ENCODE measurements around the gene DTD2.
"Not testable (repeated sequence)": the region's sequence is repeated elsewhere in the genome, so short reads cannot be mapped to it uniquely, and the experiment has no call there.

Gene DTD2

DNA sequence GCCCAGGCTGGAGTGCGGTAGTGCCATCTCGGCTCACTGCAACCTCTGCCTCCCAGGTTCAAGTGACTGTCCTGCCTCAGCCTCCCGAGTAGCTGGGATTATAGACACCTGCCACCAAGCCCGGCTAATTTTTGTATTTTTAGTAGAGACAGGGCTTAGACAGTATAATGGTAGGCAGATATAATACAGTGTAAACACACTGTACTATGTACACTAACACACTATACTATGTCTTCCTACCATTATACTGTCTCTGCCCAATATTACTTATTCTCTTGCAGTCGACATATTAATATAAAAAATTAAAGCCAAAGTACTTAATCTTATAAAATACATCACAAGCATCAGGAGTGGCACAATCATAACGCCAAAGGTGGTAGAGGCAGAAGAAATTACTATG, 15.0 kb downstream of the DTD2 start:
- DNase-seq (ENCODE audit: low read depth in 4 of 4, low spot score in 1 of 4): no peak

GRCh38 chr14:31441273-31442111, 15.8 kb downstream of the DTD2 start:
- no peak for DNase-seq (ENCODE audit: low read depth in 4 of 4, low spot score in 1 of 4)

DNA sequence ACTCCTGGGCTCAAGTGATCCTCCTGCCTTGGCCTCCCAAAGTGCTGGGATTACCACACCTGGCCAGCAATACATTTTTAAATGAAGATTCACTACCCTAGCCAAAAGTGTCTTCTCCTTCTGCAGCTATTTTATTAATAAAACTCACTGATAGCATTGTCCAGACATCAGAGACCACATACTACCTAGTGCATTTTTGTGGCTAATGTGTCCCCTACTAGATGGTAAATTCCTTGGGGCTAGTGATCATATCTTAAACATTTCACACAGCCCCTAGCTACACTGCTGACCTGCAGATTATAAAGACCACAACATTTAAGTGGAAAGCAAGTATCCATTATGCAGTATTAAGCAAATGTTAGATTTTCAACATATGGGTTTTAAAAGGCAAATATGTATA, 17.0 kb downstream of the DTD2 start:
- no peak for DNase-seq (ENCODE audit: low read depth in 4 of 4, low spot score in 1 of 4)

DNA sequence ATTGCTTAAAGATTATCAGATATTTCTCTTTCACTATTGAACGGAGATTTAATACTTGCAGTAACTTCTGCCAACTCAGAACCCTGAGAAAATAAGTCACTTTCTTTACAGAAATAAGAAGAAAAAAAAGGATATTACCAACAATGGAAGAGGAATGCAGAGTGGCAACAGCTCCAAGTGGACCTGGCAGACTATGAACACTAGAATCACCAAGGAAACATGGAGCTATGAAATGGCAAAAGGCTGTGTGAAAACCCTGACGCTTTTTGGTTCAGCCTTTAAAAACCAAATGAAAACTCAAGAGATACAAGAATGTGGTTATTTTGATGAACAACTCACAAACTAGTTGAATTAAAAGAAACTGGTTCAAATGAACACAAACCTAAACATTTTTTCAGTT, 17.7 kb downstream of the DTD2 start:
- DNase-seq (ENCODE audit: low read depth in 4 of 4, low spot score in 1 of 4): no peak

- not testable (repeated sequence) for DNase-seq (ENCODE audit: low read depth in 4 of 4, low spot score in 1 of 4)
Observed at GRCh38 chr14:31437045-31437691, 20.1 kb downstream of the DTD2 start.

- DNase-seq (ENCODE audit: low read depth in 4 of 4, low spot score in 1 of 4): no peak
Observed at GRCh38 chr14:31435276-31435675, 22.0 kb downstream of the DTD2 start.

DNA sequence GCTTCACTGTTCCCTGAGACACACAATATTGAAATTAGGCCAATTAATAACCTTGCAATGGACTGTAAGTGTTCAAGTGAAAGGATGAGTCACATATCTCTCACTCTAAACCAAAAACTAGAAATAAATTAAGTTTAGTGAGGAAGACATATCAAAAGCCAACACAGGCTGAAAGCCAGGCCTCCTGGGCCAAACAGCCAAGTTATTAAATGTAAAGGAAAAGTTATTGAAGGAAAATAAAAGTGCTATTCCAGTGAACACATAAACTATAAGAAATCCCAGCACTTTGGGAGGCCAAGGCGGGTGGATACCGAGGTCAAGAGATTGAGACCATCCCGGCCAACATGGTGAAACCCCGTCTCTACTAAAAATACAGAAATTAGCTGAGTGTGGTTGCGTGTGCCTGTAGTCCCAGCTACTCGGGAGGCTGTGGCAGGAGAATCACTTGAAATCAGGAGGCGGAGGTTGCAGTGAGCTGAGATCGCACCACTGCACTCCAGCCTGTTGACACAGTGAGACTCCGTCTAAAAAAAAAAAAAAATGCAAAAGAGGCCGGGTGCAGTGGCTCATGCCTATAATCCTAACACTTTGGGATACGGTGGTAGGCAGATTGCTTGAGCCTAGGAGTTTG, 26.6 kb downstream of the DTD2 start:
- no peak for DNase-seq (ENCODE audit: low read depth in 4 of 4, low spot score in 1 of 4)

DNA sequence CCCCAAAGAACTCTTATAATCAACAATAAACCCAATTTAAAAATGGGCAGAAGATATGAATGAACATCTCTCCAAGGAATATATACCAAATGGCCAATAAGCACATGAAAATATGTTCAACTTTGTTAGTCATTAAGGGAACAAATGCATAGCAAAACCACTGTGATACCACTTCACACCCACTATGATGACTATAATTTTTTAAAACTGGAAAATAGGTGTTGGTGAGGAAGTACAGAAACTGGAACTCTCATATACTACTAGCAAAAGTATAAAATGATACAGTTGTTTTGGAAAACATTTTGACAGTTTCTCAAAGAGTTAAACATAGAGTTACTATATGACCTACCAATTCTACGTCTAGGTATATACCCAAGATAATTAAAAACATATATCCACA, 27.5 kb downstream of the DTD2 start:
- no peak for DNase-seq (ENCODE audit: low read depth in 4 of 4, low spot score in 1 of 4)

DNA sequence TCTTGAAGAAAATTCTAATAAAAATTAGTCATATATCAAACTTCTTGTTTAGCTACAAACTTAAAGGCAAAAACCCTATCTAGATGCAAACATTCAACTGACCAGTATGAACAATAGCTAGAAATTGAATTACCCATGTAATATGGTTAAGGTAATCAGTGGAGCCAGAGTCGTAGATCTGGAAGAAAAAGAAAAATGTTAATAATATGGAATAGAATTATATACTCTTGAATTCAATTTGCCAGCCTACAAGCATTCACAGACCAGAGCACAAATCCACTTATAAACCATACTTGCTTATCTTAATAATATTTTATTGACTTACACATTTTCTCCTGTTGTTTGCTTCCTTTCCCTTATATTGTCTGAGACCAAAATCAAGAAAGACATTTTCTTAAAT, 29.3 kb downstream of the DTD2 start:
- no peak for DNase-seq (ENCODE audit: low read depth in 4 of 4, low spot score in 1 of 4)

GRCh38 chr14:31426663-31427062, 30.6 kb downstream of the DTD2 start:
- DNase-seq (ENCODE audit: low read depth in 4 of 4, low spot score in 1 of 4): no peak

- DNase-seq (ENCODE audit: low read depth in 4 of 4, low spot score in 1 of 4): no peak
Observed at GRCh38 chr14:31425905-31426304, 31.4 kb downstream of the DTD2 start.

DNA sequence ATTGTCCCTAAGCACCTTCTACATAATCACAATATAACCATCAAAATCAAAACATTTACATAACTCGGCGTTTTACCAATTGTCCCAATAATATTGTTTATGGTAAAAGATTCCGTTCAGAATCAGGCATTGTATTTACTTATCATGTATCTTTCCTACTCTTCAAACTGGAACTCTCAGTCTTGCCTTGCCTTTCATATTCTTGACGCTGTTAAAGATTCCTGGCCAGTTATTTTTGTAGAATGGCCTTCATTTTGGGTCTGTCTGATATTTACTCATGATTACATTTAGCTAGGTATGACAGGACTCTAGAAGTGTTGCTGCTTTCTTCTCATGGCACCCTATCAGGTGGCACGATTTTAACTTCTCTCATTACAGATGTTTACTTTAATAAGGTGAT, 36.1 kb downstream of the DTD2 start:
- no peak for DNase-seq (ENCODE audit: low read depth in 4 of 4, low spot score in 1 of 4)

DNA sequence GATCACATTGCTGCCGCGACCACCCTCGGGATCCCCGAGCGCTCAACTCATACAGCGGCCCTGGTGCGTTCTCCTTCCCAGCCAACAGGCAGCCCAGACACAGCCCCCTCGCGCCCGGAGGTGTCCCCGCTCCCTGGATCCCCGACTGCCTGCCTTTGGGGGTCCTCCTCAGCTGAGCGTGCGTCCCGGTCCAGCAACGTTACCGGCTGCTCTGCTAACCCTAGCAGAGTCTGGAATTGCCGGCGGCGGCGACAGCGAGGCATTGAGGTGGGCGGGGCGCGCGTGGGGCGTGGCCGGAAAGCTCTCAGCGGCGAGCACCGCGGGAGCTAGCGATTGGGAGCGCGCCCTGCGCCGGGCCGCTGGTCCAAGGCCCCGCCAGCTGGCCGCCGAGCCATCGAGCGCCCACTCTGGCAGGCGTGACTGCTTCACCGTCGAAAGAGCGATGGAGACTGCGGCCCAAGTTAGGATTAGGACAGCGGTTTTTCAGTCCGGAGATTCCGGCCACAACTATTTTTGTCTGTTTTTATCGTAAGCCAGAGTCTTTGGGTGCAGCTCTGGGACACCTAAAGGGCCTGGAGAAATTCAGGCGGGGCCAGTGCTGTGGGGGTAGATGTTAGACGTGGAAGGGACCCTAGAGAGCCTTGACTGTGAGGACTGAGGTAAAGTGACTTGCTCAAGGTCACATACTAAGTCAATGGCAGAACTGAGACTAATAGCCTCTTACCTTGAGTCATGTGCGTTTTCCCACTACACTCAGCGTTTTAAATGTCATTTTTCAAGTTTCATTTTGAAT, 36.8 kb downstream of the DTD2 start, which contains the start of gene HEATR5A:
Gene HEATR5A, minus strand, starts transcription at position 232 of the 793 bp plus-strand sequence. CDS start 17,575 bp downstream, outside the sequence.
- peak; percentile 80 to 87 (median 86) for DNase-seq (ENCODE audit: low read depth in 4 of 4, low spot score in 1 of 4)

- peak in 1 of 4 experiments; percentile 6 for DNase-seq (ENCODE audit: low read depth in 4 of 4, low spot score in 1 of 4)
Observed at GRCh38 chr14:31419967-31420318, 37.4 kb downstream of the DTD2 start.

DNA sequence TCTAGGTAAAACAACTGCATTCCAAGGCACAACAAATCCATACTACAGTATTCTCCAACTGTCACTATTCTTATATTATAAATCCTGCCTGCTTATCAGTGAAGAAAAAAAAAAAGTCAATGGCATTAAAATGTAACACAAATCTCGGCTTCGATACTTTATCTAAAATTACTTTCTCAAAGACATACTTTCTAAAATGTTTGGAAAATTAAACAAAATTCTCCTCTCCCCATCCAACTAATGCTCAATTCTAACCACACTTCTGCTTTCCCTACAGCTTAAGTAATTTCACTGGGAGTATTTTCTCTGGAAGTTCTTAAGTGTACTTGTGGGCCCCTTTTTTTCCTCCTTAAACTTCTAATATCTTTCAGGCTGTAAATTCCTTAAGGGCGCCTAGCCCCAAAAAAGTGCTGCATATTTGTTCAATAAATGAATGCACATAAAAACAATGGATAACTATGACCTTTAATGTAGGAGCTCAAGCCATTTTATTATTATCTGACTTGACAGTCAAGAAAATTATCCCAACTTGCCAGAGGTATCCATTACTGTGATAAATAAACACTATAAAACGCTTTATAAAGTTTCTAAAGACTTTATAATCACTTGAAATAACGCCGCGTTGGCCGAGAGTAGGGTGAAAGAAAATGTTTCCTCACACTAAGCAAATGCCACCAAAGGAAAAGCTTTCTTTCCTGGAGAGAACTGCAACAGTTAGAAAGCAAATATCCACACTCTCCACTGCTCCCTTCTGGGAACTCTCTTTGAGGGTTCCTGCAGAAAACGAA, 37.9 kb downstream of the DTD2 start:
- DNase-seq (ENCODE audit: low read depth in 4 of 4, low spot score in 1 of 4): no peak

DNA sequence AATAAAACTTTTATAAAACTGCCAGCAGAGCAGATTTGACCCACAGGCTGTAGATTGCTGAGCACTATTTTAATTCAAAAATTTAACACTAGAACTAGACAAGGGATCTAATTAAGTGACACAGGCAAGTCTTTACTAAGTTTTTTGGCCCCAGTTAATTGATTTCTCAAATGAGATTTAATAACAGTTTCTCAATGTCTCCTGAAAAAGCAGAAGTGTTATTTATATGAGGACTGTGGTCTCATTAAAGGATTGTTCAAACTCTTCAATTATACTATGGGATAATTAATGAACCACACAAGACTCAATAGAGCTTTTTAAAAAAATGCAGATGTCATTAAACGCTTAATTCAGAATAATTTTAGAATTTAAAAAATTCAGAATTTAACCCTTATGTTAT, 38.9 kb downstream of the DTD2 start:
- no peak for DNase-seq (ENCODE audit: low read depth in 4 of 4, low spot score in 1 of 4)

GRCh38 chr14:31414190-31414833, 43.0 kb downstream of the DTD2 start:
- DNase-seq (ENCODE audit: low read depth in 4 of 4, low spot score in 1 of 4): no peak

- no peak for DNase-seq (ENCODE audit: low read depth in 4 of 4, low spot score in 1 of 4)
Observed at GRCh38 chr14:31411218-31411727, 46.0 kb downstream of the DTD2 start.

DNA sequence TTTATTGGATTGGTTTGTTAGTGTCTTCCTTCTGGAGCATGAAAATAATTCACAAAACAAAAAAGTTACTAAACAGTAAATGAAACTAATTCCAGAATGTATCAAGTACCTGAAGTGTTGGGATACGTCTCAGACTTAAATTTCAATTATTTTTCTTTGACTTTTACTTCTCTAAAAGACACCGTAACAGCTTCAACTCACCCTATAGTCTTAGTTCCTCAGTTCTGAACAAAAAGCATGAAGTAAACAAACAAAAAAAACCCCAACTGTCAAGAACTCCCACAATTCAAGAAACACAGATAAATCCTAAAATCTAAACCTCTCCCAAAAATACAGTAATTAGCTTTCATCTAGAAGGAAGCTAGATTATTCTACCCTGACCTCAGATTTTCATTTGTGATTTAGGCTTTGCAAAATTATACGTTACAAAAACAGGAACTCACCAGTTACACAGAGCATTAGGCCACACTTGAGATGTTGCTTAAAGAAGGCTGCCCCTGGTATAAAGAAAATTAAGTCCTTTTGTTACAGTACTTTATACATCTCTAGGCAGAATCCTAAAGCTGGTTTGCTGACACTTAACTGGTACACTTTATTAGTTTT, 47.2 kb downstream of the DTD2 start:
- no peak for DNase-seq (ENCODE audit: low read depth in 4 of 4, low spot score in 1 of 4)

Measured in stimulated activated CD4-positive, alpha-beta T cell treated with anti-CD3 and anti-CD28 coated beads, Interleukin-1b, Interleukin-23, amount 100 ng/mL, for 24 hours (primary cell).